Neutrophil (primary cell): ENCODE measurements around the gene SYNJ2.

Experiments used
- H3K27ac ChIP-seq: fragments of 200-600 bp; sonication (generic); 2 replicates; pipeline ENCODE4 v1.5.1; 2016; ENCODE audit warnings: mild to moderate bottlenecking, moderate library complexity
- H3K27me3 ChIP-seq: fragments of 200-600 bp; sonication (generic); 2 replicates; pipeline ENCODE4 v1.6.0; 2016; ENCODE audit warnings: mild to moderate bottlenecking
- H3K36me3 ChIP-seq: fragments of 200-600 bp; sonication (generic); 2 replicates; pipeline ENCODE4 v1.5.1; 2017
- H3K4me1 ChIP-seq, 2 experiments: fragments of 200-600 bp in 1 of 2; sonication (generic) in 1 of 2; 1 replicate in 1 of 2; 2 replicates in 1 of 2; pipeline versions ENCODE4 v1.5.1 to v1.6.1; 2013 to 2016; ENCODE audit warnings: low read depth in 1 of 2, low read length in 1 of 2, mild to moderate bottlenecking in 1 of 2, moderate library complexity in 1 of 2; ENCODE audit not compliant: control insufficient read depth in 1 of 2, insufficient read depth in 1 of 2
- H3K4me3 ChIP-seq, 2 experiments: fragments of 200-600 bp in 1 of 2; sonication (generic) in 1 of 2; 1 replicate in 1 of 2; 2 replicates in 1 of 2; pipeline ENCODE4 v1.5.1; 2013 to 2016; ENCODE audit warnings: low read depth in 1 of 2, low read length in 1 of 2, mild to moderate bottlenecking in 1 of 2, moderate library complexity in 1 of 2
- H3K9me3 ChIP-seq: fragments of 200-600 bp; sonication (generic); 2 replicates; pipeline ENCODE4 v1.5.1; 2016
- CTCF ChIP-seq: fragments of 200-600 bp; sonication (generic); IDR thresholded peaks from 2 replicates; pipeline ENCODE4 v1.5.1; 2016; ENCODE audit warnings: antibody characterized with exemption

SYNJ2 gene

GRCh38 chr6:158078320-158078719 lies 96.7 kb downstream of the SYNJ2 start:
- peaks cover 33 to 34% of the 10 kb centered on the region in 2 experiments for H3K4me1 ChIP-seq
- no peak overlapping the region for H3K4me3 ChIP-seq
- H3K27me3 ChIP-seq: no peaks in the 10 kb centered on the region
- no peak for TF ChIP-seq CTCF
- H3K9me3 ChIP-seq: no peaks in the 10 kb centered on the region
- peaks cover 28% of the 10 kb centered on the region for H3K36me3 ChIP-seq
- H3K27ac ChIP-seq: no peak overlapping the region

- no peak overlapping the region for H3K4me3 ChIP-seq
- H3K27ac ChIP-seq: peak overlapping the region; percentile 85
- no peak for TF ChIP-seq CTCF
- peaks cover 39% of the 10 kb centered on the region for H3K36me3 ChIP-seq
- H3K27me3 ChIP-seq: no peaks in the 10 kb centered on the region
- no peaks in the 10 kb centered on the region for H3K9me3 ChIP-seq
- peaks cover 39 to 43% of the 10 kb centered on the region in 2 experiments for H3K4me1 ChIP-seq
These were observed 99.4 kb downstream of the SYNJ2 start for GRCh38 chr6:158080849-158081656.

GRCh38 chr6:158081657-158081935 lies 99.9 kb downstream of the SYNJ2 start:
- H3K27ac ChIP-seq: peak overlapping the region; percentile 85
- peaks cover 45 to 49% of the 10 kb centered on the region in 2 experiments for H3K4me1 ChIP-seq
- no peak overlapping the region for H3K4me3 ChIP-seq
- no peak for TF ChIP-seq CTCF
- no peaks in the 10 kb centered on the region for H3K27me3 ChIP-seq
- H3K9me3 ChIP-seq: no peaks in the 10 kb centered on the region
- peaks cover 35% of the 10 kb centered on the region for H3K36me3 ChIP-seq

GRCh38 chr6:158083455-158084325 lies 102.0 kb downstream of the SYNJ2 start:
- Histone ChIP-seq H3K4me1 (peaks cover 53 to 58% of the 10 kb centered on the region in 2 experiments), H3K9me3 (no peaks in the 10 kb centered on the region), H3K27ac (peak overlapping the region; percentile 85), H3K36me3 (peaks cover 25% of the 10 kb centered on the region), H3K4me3 (peak overlapping the region in 1 of 2 experiments; percentile 10), H3K27me3 (no peaks in the 10 kb centered on the region)
- TF ChIP-seq CTCF: no peak

- peaks cover 35% of the 10 kb centered on the region for H3K36me3 ChIP-seq
These were observed 103.8 kb downstream of the SYNJ2 start for GRCh38 chr6:158085261-158086053.

More at GRCh38 chr6:158085261-158086053, 103.8 kb downstream of the SYNJ2 start:
- H3K4me1 ChIP-seq: peaks cover 45 to 48% of the 10 kb centered on the region in 2 experiments
- TF ChIP-seq CTCF: no peak
- no peak overlapping the region for H3K4me3 ChIP-seq
- no peak overlapping the region for H3K27ac ChIP-seq
- H3K27me3 ChIP-seq: no peaks in the 10 kb centered on the region
- no peaks in the 10 kb centered on the region for H3K9me3 ChIP-seq
